NCI-H2196 treated with DMSO at 0.1 percent for 48 hours (cell line): ENCODE measurements around the gene LRIG3.

Experiments used
- DNase-seq: peaks from one replicate; lab custom pipeline; 2025; ENCODE audit not compliant: unreplicated experiment; lab: John Stamatoyannopoulos, UW

The LRIG3 gene

GRCh38 chr12:58932806-58933681 lies 12.7 kb upstream of the LRIG3 start:
- no peak for DNase-seq

GRCh38 chr12:58931518-58931917 lies 11.2 kb upstream of the LRIG3 start:
- no peak for DNase-seq

DNA sequence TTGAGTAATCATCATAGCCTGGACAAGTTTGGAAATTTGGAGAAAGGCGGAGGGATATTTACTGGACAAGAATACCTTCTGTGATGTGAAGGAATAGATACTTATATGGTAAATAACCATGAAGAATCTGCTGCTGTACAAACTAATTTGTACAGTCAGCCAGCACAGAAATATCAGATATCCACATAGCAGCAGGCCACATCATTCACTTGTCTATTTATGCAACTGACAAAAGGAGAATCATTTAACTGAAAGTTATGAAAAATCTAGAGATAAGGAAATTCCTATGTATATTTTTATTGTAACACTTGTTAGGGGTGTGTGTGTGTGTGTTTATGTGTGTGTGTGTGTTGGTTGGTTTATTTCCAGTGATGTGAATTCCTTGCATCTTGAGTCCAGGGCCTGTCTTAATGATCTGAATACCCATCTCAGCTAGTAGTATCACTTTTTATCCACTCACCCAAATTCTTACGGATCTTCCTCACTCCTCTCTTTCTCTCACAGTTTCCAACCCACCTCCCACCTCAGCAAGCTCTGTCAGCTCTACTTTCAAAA lies 10.5 kb upstream of the LRIG3 start:
- no peak for DNase-seq

- DNase-seq = no peak
Measured at GRCh38 chr12:58927120-58927519, 6.8 kb upstream of the LRIG3 start.

- DNase-seq = no peak
Measured at GRCh38 chr12:58926586-58926985, 6.3 kb upstream of the LRIG3 start.

DNA sequence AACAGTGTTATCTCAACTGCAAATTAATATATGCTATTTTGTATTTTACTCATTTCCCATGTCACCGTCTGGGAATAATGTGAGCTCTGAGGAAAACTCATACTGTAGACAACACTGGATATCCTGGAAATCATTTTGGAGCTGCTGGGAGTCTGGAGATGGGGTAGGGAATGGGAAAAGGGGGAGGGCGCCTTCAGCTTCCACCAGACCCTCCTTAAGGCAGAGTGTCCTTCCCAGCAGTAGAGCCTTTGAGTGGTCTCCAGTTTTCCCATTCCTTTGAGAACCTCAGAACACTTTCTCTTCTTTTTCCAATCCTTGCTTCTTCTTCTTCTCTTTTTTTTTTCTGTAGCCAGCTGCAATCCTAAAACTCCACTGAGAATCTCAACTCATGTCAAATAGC lies 5.4 kb upstream of the LRIG3 start:
- DNase-seq = no peak

DNA sequence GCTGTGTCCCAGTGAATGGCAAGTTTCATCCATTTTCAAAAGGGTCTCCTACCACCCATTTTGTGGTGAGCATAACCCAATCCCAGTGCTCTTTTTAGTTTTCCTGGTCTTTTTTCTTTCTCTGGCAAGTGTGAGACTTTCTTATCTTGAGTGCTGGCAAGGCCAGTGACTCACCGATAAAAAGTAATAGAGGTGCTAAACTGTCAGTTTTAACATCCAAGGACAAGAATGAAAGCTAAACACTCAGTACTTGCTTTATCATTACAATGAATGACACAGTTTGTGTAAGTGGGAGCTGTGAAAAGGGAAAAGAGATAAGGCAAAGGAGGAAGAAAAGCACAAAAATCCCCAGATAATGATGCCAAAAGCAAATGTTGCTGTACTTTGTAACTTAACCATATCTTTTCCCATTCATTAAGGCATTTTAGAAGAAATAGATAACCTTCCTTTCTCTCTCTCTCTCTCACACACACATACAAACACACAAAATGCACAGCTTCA lies 4.9 kb upstream of the LRIG3 start:
- no peak for DNase-seq

GRCh38 chr12:58924652-58925051 lies 4.3 kb upstream of the LRIG3 start:
- DNase-seq = no peak

DNA sequence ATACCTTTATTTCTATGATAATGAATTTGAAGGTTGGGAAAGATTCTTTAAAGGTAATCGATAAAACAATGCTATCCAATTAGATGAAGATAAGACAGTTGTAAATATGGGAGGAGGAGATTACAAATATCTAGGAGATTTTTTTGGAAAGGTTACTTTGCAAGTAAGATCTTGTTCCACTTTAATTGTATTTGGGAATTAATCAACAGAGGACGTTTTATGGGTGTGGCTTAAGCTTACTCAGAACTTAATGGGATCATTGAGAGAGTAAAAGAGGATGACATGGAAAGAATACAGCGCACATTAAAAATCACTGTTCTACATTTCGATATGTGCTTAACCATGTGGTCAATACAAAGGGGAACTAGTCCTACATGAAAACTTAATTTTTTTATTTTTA lies 3.5 kb upstream of the LRIG3 start:
- no peak for DNase-seq

DNA sequence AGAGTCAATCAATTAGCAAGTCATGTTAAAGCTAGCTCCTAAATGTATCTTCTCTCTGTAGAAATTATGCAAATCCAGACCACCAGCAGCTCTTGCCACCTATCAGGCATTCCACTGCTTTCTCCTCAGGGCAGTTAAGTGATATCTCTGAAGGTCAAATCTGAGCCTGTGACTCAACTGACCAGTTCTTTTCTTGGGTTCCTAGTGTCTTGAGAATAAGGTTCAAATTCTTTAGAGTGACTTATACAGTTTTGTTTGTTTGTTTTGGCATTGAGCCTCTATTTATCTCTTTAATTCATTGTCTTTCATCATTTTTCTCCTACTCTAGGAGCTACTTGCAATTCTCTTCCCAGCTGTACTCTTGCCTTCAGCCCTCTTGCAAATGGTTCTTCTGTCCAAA lies 2.5 kb upstream of the LRIG3 start:
- DNase-seq = no peak

DNA sequence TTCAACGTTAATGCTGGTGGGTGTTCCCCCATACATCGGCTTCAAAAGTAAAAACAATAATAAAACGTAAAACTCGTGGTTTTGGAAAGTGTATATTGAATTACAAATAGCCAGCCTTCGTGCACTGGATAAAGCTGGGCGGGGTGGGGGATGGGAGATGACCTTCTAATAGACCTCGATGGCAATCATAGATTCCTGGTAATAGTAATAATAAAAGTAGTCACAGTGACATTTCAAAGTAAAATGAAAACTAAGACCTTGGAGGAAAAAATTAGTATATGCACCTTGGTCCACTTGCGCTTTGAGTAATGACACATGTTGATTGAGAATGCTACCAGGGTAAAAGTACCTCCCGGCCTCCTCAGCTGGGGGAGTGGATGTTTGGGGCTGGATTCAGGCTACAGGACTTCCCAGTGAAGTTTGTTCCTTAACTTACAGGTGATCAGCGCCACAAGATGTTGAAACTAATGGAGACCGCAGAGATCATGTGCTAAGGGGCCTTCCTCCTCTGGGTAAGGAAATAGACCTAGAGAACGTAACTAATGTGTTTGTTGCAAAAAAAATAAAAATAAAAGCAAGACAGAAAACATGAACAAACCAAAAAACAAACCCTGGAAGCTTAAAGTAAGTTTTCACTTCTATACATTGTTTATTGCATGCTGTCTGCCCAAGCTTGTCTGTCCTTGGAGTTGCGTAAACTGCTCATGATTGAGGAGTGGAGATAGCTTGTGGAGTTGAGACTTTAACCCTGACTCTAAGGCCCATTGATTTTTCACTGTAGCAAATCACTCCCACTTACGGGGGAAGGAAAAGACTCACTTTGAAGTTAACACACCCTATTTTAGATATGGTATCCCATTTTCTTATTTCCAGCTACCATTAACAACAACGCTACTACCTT lies 907 bp upstream of the LRIG3 start:
- DNase-seq = no peak

GRCh38 chr12:58919231-58920101 lies 838 bp downstream of the LRIG3 start:
- no peak for DNase-seq

DNA sequence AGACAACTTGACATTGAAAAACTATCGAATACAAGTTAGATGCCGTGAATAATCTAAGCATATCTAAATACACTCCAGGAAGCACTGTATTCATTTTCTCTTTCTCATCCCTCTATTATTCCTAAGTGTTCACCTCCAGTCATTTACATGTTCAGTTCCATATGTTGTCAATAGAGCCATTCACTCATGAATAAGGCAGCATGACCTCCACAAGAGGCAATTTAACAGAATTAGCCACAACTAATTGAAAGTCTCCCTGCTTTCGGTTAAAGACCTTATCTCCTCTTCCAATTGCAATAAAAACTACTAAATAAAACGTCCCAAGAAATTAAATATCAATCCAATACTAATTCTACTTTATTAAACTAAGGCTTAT lies 1.8 kb downstream of the LRIG3 start:
- DNase-seq = no peak

- no peak for DNase-seq
Measured at GRCh38 chr12:58917699-58918468, 2.4 kb downstream of the LRIG3 start.

GRCh38 chr12:58916921-58917511 lies 3.3 kb downstream of the LRIG3 start:
- DNase-seq = no peak

DNA sequence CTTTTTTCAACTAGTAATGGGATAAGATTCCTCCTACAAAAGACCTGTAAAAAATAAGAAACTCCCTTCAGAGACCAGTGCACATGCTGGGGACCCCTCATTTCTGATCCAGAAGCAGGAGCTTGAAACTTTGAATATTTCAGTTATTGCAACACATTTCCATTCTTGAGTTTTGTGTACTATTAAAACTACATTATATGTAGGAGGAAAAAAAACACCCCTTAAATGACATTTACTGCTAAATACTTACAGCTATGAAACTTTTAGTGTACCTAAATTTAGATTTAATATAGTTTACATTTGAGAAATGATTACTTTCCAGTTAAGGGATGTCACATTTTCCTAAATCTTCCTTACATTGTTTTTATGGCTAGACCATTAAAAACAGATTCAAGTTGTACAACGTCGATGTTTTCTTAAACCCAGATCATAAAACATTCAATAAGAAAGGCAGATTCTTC lies 4.1 kb downstream of the LRIG3 start:
- no peak for DNase-seq

GRCh38 chr12:58915634-58916033 lies 4.7 kb downstream of the LRIG3 start:
- DNase-seq = no peak

GRCh38 chr12:58915037-58915436 lies 5.3 kb downstream of the LRIG3 start:
- no peak for DNase-seq

- DNase-seq = peak; percentile 23
Measured at GRCh38 chr12:58914457-58914856, 5.8 kb downstream of the LRIG3 start.
